ENCODE data around the gene SPRY2.
"Not testable (repeated sequence)": the region's sequence is repeated elsewhere in the genome, so short reads cannot be mapped to it uniquely, and the experiment has no call there.

SPRY2 gene

DNA sequence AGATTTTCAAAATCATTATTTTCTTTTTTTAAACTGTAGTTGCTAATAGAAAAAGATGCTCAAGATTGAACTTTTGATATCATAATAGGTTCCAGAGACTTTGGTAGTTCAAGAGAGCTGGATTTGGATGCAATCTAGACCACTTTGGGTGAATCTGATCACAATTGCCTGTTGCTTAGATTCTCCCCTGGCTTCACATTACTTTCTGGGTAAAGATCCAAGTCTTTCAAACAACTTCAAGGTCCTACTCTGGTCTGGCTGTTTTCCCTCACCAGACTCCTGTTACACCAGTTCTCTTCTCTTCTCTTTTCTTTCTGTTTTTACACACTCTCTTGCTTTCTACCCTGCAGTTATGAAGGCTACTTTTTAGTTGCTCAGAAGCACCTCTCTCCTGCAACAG lies 7.4 kb upstream of the SPRY2 start:
- no peak for DNase-seq

DNA sequence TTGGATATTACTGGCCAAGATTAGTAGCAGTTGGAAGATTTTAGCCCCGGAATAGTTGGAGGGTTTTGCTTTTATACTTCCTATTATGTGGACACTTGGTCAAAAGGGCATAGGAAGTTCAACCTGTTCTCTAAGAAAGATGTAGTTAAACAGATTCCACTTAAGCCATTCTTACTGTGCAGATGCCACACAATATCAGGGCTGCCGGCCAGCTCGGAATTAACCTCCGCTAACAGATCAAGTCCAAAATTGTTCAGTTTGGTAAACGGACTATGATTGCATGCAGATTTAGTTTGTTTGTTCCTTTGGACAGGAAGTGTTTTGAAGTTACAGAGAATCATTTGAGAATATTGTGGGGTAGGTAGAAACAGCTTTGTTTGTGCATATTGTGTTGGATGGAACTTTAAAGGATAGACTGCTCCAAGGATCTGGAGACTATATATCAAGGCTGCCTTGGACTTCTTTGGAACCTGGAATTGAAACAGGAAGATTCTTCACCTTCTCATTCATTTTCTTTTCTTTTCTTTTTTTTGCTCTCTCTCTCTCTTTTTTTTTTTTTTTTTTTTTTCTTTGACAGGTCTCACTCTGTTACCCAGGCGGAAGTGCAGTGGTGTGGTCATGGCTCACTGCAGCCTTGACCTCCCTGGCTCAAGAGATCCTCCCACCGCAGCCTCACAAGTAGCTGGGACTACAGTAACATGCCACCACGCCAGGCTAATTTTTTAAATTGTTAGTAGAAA lies 5.0 kb upstream of the SPRY2 start:
- DNase-seq: no peak

DNA sequence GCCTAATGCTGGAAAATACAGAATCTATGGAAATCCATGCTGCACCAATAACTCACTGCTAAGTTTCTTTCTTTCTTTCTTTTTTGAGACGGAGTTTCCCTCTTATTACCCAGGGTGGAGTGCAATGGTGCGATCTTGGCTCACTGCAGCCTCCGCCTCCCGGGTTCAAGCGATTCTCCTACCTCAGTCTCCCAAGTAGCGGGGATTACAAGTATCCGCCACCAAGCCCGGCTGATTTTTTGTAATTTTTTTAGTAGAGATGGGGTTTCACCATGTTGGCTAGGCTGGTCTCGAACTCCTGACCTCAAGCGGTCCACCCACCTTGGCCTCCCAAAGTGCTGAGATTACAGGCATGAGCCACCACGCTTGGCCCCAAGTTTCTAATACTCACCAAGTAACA lies 3.1 kb upstream of the SPRY2 start:
- DNase-seq: not testable (repeated sequence)

DNA sequence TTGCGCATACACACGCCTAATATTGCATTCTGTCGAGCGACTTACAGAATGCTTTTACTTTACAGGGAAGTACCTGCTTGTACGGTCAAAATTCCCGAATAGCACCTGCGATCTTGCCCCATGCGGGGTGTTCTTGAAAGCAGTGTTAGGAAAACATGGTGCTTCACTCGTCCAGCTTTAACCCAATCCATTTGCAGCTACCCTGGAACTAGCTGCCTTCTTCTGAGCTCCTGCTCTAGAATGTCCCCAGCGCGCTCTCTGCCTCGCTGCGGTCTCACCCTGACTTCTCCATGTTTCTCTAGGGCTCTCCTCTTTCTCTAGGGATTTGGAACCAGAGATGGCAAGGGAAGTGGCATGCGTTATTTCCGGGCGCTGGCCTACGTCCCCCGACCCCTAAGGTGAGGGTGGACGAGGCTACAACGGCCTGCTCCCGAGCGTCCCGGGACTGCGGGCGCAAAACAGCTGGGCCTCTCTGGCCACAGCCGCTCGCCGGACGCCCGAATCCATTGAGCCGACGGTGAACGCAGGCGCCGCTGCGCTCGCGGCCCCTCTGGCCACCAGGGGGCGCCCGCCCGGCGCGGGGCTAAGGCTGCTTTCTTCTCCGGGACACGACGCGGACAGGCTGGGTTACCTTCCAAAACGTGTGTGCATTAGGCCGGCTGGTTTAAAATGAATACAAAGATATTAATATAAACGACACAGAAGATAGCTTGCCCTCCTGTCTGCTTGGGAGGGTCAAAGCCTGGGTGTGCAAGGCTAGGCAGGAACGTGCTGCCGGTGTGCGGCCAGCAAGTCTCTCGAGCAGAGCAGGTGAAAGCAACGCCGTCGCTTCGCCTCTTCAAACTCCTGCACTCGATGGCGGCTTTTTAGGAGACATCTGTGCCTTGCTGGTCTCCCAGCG lies 1.8 kb upstream of the SPRY2 start:
- DNase-seq: no peak

DNA sequence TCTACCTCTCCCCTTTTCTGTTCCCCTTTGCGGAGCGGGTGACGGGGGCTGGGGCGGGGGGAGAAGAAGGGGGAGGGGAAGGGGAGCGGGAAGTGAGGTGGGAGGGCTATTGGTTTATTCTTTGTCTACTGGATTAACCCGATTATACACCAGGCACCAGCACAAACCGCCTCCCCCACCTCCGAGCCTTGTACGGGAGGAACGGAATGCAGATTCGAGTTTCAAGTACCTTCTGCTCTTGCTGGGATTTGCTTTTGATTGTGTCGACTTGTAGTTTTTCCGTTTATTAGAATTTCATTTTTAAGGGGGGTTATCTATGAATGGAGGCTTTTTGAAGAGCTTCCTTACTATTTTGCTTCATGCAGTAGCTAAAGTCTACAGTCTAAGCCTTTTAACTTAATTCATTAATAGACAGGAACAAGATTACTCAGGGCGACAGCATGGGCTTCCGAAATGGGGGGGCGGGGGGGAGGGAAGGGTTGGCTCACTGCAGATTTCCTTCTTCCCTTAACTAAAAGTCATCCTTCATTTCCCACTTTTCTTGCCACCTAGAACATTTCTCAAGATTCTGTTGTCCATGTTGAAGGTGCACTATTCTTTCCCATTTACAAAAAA lies 937 bp upstream of the SPRY2 start:
- no peak for DNase-seq

DNA sequence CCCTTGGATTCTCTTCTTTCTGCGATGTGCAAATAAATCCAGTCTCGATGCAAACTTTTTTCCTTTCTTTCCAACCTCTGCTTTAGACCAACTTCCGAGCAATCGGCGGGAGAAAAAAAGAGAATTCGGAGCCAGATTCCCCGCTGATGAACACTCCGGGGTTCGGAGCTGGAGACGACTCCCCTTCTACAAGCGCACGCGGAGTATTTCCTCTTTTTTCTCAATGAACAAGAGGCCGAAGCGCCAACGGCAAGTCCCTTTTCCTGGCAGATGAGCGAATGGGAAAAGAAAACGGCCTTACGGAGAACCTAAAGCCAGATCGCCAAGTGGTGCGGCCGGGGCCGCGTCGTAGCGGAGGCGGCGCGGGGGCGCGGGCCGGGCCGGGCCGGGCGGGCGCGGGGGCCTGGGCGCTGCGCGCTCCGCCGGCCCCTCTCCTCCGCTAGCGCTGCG lies 250 bp downstream of the SPRY2 start:
- no peak for DNase-seq

DNA sequence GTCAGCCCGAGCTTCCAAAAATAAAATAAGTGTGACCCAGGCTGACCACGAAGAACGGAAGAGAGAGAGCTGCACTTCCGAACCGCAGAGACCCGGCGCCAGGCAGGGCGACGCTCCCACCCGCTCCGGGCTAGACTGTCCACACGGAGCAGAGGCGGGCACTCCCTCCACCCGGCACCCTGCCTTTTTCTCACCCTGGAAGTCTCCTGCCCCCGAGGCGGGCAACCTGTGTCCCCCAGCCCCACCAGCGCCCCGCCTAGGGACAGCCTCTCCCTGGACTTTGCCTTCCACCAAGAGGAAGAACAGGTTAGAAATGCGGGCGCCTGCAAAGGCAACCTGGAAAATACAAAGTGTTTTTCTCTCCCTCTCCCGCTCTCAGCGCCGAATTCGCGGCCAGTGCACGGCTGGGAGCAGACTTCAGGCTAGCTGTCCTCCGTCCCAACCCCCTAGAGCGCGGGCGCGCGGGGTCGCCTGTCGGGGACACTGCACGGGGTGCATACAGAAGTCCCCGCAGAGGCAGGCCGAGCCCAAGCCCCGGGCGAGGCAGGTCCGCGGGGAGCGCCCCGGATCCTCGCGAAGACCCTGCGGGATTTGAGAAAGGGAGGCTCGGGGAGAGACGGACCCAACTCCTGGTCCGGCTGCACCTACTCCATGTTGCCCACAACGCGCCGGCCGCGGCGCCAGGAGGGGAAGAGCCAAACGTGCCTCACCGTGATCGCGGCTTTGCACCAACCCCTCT lies 845 bp downstream of the SPRY2 start:
- DNase-seq: no peak

DNA sequence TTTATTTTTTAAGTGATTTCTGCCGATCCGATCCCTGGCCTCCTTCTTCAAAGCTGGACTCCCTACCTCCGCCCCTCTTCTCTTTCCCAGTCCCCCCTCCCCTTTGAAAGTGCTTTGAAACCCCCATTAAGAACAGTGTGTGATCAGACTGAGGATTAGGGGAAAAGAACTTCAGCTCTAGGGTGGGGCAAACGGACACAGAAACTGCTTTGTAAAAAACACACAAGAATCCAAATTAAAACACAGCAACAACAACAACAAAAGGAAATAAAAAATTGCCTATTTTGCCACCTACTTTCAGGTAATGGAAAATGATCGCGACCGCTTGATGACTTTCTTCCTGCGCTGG lies 1.4 kb downstream of the SPRY2 start:
- DNase-seq: no peak

DNA sequence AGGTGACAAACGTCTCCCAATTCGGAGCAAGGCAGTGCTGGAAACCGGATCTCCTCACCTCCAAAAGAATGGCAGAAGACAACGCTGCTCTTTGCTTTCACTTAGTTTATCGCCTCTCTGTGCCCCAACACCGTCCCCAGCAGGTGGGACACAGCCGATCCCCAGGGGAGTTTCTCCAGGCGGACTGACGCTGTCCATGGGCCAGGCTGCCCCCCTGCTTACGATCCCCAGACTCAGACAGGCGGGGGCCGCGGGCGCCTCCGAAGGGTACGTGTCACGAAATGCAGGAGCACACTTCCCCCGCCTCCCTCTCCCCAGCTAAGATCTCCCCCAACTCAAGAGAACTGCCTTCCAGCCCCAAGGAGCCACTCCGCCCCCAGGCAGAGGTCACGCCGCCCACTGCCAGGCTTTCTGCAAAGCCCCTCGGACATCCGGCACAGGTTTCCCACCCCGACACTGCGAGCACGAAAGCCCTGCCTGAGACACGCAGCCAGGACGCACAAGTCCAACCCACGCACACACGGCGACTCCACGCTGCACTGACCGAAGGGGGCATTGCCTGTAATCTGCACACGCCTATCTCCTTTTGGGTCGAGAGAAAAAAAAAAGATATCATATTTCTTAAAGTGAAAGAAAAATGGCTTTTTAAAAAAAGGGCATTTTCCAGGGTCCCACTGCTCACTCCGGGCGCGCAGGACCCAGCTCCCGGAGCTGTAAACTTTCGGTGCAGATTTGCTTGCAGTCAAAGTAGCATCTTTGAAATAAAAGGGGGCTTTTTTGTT lies 2.0 kb downstream of the SPRY2 start:
- DNase-seq: no peak

DNA sequence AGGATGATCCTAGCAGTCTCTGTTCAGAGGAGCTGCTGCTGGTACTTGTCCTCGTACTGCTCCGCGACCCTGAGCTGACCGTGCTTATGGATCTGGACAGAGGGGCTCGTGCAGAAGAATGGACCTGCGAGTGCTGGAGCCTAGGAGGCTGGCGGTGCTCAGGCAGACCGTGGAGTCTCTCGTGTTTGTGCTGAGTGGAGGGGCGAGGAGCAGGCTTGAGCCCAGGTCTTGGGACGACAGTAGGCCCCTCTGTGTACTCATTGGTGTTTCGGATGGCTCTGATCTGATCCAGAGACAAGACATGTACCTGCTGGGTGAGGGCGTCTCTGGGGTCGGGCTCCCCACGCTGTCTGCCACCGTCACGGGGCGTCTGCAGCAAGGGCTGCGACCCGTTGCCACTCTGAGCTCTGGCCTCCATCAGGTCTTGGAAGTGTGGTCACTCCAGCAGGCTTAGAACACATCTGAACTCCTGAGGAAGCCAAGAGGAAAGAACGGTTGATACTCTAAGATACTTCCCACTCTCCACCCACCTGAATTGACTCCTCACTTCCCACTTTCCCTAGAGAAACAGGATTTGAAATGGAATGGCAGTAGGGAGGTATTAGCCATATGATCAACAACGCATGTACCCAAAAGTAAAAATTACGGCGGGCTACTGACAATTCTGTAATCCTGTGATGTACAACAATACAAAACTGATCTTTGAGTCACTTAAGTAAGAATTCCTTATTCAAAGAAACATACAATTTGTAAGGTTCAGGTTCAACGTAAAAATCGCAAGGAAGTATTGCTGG lies 3.4 kb downstream of the SPRY2 start:
- DNase-seq: no peak

DNA sequence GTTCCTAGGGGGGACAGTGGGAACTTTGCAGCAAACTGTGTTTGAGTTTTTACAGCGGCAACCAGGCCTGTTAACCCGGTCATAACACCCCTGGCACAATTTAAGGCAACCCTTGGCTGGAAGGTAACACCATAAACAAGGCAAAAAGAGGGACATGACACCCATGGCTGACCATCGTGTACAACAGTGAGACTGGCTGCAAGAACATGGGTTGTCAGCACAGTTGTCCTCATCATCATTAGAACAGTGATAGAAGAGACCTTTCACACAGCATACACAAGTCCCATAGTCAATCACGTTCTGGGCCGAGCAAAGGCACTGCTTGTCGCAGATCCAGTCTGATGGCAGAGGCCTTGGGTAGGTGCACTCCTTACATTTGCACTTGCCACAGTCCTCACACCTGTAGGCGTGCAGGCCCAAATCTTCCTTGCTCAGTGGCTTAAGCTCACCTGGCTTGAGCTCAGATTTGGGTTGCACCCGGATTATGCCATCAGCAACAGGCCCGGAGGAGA lies 4.1 kb downstream of the SPRY2 start:
- no peak for DNase-seq

DNA sequence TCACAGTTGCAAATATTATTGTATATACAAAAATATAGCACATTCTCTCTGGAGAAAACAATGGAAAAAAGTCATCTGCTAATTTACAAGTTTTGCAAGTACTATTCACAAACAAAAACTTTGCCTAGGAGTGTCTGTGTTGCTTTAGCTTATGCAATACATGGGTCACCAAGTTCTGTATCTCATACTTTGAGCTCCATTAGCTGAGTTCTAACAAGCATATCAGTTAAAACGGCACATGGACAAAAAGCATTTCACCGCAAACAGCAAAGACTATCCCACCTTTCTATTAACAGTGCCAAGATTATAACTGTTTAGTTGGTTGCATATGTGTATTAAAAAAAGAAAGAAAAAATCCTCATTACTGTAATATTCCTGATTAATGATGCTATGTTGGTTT lies 4.6 kb downstream of the SPRY2 start:
- DNase-seq: no peak

DNA sequence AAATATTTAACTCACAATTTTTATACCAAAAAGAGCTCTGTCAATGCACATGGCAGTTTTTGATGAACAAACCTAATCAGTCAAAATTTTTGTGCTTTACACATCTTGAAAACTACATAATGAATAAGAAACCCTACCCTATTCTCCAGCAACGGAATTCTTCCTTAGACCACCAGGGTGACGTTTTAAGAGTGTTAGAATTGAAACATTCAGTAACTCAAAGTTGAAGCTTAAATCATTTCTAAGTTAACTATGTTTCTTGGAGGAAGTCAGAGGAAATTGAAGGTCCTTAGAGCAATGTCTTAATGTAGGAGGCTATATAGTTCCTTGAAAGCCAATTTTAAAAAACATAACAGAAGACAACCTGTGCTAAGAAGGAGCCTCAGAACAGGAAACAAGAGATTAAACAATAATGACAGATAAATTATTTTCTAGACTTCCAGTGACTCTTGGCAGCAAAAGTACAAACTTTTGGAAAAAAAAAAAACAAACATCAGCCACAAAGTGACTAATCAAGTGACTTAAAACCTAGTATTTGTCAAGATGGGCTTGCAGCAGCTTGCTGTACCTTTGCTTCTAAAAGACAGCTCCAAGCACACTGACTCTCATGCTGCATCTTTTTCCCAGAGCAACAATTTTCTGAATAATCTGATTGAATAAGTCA lies 6.2 kb downstream of the SPRY2 start:
- no peak for DNase-seq

DNA sequence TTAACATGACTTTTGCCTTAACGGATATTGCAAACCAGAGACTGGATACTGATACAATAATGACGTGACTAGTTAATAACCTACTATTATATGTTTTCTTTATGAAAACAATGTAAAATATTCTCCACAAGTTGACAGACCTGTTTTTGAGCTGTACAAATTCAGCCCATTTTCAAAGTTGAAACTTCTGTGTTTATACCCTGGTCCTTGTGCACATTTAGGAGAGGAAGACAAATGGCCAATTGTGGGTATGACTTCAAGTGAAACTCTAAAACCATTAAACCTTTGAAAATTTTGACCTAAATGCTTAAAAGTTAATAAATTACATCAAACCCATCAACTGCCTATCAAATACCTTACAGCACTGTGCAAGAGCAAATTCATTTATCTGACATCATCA lies 8.9 kb downstream of the SPRY2 start:
- DNase-seq: no peak

DNA sequence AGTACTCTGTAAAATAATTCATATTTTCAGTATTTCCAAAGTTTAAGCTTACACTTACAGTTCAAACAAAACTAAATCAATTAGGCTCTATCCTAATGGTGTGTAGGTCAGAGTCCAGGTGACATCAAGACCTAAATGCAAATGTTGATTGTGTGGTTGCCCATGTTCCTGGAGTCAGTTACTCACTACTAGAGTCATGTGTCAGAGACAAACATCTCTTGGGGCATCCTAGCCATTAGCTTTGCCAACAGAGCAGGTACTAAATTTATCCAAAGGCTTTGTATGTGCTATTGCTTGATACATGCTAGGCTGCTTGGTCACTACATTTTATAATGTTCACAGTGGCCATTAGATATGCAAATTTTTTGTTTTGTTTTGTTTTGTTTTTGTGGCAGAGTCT lies 11.7 kb downstream of the SPRY2 start:
- DNase-seq: no peak

DNA sequence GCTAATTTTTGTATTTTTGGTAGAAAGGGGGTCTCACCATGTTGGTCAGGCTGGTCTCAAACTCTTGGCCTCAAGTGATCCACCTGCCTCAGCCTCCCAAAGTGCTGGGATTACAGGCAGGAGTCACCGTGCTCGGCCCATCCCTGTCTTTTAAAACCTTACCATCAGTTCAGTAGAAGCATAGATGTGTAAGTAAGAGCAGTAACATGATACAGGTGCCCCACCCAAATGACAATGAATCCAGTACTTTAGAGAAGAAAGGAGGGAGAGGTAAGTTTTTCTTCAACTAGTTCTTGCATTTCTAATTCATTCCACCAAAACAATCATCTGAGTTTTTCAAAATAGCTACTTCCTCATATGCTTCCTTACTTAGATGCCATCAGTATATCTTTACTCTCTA lies 21.9 kb downstream of the SPRY2 start:
- no peak for DNase-seq

DNA sequence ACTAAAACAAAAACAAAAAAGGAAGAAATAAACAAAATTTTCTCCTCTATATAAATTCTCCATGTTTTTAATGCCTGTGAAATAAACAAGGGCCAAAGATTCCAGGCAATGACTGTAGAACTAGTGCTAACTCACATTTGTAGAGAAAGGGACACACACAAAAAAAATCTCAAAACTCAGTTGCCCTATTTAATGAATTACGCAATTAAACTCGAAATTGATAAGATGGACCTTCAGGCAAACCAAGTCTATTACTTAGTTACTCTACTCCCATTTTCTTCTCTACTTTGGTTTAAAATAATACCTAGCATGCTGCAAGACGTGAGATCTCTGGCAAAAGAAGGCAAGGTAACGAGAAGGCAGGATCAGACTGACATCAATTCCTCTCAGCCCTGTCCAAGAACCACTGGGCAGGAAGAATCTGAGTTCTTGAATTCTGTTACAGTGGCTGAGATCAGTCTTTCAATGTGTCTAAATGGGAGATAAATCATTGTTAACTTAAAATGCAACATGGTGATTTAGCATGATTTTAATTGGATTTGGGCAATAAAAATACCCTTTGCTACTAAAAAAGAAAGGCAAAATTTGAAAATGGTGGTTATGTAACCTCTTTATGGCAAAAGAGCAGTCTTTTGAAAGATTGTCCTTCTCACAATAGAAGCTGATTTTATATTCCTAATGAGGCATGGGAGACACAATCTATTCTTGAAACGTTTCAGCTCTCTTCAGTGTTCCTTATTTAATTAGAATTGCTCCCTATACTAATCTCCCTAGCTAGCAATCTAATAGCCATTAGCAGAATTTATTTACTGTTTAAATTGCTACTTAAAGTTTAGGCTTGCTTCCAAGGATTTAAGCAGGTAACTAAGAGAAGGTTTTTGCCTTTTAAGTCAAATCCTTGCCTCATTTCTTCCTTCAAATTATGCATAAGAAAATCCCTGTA lies 25.9 kb downstream of the SPRY2 start:
- DNase-seq: no peak

DNA sequence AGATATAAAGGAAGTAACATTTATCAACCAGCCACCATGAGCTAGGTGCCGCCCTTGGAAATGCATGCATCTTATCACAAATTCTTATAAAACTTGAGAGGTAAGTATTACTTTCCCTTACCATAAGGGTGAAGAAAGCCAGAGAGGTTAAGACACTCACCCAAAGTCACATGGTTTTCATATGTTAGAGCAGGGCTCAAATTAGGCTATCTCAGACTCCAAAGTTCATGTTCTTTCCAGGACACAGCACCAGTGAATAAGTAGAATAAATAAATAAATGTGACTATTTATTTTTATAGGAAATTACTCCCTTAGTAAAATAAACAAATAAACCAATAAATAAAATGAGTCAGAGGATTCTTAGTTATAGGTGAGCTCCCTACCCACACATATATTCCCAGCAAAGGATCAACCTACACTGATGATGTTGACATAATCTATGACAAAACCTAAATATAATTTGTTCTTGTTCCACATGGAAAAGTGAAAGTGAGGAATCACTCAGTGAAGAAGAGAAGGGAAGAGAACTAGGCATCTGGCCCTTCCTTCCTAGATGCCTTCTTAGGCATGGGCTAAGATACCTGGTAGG lies 27.2 kb downstream of the SPRY2 start:
- DNase-seq: no peak

DNA sequence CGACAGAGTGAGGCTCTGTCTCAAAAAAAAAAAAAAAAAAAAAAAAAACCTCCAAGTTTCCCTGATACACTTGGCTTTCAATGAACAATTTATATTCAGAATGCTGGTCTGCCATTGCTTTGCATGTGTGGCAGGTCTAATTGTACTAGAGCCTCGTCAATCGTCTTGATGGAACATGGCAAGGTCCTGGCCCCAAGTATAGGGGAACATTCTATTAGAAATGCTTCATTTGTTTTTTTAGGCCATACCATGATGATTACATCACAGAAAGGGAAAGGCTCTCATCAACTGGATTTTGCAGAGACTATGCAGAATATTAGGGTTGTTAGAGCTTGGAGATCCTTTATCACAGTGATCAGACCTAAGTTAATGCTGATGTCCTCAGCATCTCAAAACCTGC lies 28.0 kb downstream of the SPRY2 start:
- no peak for DNase-seq
